Panc1 (cell line): ENCODE measurements around the gene PKP4.

Experiments used
- POLR2AphosphoS5 ChIP-seq: IDR thresholded peaks from 2 replicates; pipeline ENCODE4 v1.6.1; 2012; ENCODE audit warnings: mild to moderate bottlenecking, low read depth, low read length, moderate library complexity
- SIN3A ChIP-seq: IDR thresholded peaks from 2 replicates; pipeline ENCODE4 v1.6.1; 2012; ENCODE audit warnings: low read depth, mild to moderate bottlenecking, low read length, moderate library complexity, borderline replicate concordance; ENCODE audit not compliant: insufficient read depth
- TCF7L2 ChIP-seq: IDR thresholded peaks from 2 replicates; pipeline ENCODE4 v1.6.1; 2011; ENCODE audit warnings: mild to moderate bottlenecking, low read depth, low read length, inconsistent platforms
- TF ChIP-seq, protein P1 (sequence below): fragments of 450-650 bp; IDR thresholded peaks from 2 replicates; pipeline ENCODE4 v1.5.1; 2017; ENCODE audit warnings: mild to moderate bottlenecking
- TF ChIP-seq, protein P2 (sequence below), 2 experiments: IDR thresholded peaks; 2 replicates each; pipeline ENCODE4 v1.6.1; 2011 to 2012; ENCODE audit warnings: low read depth in 2 of 2, control low read depth in 1 of 2, low read length in 1 of 2, mild to moderate bottlenecking in 1 of 2, moderate library complexity in 1 of 2; ENCODE audit not compliant: insufficient read depth in 1 of 2

DNA sequence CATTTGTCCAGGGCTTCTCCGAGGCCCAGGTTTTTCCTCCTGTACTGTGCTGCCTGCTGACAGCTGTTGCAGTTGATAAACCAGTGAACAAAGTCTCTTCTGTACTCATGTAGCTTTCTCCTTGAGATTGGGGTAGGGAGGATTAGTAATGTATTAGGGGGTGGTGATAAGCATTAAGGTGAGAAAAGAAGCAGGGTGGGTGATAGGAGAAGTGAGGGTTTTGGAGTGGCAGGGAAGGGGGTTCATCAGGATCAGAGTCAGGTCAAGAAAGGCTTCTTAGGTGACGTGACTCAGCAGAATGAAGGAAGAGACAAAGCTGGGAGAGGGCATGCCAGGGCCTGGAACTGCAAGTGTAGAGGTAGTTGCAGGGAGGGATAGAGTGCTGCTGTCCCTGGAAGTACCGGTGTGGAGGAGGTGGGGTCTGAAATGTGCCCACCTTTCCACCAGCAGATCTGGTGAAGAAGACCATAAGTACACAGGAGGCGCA, 48.7 kb downstream of the PKP4 start:
- TF ChIP-seq, protein P1, sequence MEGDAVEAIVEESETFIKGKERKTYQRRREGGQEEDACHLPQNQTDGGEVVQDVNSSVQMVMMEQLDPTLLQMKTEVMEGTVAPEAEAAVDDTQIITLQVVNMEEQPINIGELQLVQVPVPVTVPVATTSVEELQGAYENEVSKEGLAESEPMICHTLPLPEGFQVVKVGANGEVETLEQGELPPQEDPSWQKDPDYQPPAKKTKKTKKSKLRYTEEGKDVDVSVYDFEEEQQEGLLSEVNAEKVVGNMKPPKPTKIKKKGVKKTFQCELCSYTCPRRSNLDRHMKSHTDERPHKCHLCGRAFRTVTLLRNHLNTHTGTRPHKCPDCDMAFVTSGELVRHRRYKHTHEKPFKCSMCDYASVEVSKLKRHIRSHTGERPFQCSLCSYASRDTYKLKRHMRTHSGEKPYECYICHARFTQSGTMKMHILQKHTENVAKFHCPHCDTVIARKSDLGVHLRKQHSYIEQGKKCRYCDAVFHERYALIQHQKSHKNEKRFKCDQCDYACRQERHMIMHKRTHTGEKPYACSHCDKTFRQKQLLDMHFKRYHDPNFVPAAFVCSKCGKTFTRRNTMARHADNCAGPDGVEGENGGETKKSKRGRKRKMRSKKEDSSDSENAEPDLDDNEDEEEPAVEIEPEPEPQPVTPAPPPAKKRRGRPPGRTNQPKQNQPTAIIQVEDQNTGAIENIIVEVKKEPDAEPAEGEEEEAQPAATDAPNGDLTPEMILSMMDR = no peak
- TF ChIP-seq TCF7L2 (no peak), POLR2AphosphoS5 (no peak), SIN3A (no peak)
- TF ChIP-seq, protein P2, sequence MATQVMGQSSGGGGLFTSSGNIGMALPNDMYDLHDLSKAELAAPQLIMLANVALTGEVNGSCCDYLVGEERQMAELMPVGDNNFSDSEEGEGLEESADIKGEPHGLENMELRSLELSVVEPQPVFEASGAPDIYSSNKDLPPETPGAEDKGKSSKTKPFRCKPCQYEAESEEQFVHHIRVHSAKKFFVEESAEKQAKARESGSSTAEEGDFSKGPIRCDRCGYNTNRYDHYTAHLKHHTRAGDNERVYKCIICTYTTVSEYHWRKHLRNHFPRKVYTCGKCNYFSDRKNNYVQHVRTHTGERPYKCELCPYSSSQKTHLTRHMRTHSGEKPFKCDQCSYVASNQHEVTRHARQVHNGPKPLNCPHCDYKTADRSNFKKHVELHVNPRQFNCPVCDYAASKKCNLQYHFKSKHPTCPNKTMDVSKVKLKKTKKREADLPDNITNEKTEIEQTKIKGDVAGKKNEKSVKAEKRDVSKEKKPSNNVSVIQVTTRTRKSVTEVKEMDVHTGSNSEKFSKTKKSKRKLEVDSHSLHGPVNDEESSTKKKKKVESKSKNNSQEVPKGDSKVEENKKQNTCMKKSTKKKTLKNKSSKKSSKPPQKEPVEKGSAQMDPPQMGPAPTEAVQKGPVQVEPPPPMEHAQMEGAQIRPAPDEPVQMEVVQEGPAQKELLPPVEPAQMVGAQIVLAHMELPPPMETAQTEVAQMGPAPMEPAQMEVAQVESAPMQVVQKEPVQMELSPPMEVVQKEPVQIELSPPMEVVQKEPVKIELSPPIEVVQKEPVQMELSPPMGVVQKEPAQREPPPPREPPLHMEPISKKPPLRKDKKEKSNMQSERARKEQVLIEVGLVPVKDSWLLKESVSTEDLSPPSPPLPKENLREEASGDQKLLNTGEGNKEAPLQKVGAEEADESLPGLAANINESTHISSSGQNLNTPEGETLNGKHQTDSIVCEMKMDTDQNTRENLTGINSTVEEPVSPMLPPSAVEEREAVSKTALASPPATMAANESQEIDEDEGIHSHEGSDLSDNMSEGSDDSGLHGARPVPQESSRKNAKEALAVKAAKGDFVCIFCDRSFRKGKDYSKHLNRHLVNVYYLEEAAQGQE (IDR thresholded peaks at IDR 0.05; ENCODE audit: insufficient read depth in 1 of 2, low read depth in 2 of 2, low read length in 1 of 2) = no peak
